Body of pancreas (tissue), 4 donors: ENCODE data around the gene MPST. TPM values are rescaled to one million over a fixed set of nuclear protein-coding genes. Genes with fewer than 3 reads are reported as not detected.
A peak's percentile ranks its signal among the peaks of the same experiment; 100 is the strongest.

Source experiments
- ATAC-seq: fragments of 150-250 bp; one replicate; pipeline ENCODE4 v1.9.1; 2016
- DNase-seq, 4 donors: peaks; one replicate each; pipeline ENCODE4 v3.0.0-alpha.2; 2019
- H3K27ac ChIP-seq, 4 donors: fragments of 200-600 bp; sonication (generic); 1 replicate in 3 of 4; 2 replicates in 1 of 4; pipeline versions ENCODE4 v1.5.1 to v1.6.1; 2016 to 2019; ENCODE audit warnings: mild to moderate bottlenecking in 1 of 4, mixed read lengths in 1 of 4, moderate library complexity in 1 of 4
- H3K27me3 ChIP-seq, 2 donors: fragments of 200-600 bp; sonication (generic); one replicate each; pipeline ENCODE4 v1.6.0; 2016; ENCODE audit warnings: mild to moderate bottlenecking in 1 of 2
- H3K36me3 ChIP-seq, 2 donors: fragments of 200-600 bp; sonication (generic); replicated peaks in 1 of 2; 2 replicates each; pipeline ENCODE4 v1.5.1; 2016; ENCODE audit warnings: low read depth in 2 of 2; ENCODE audit not compliant: insufficient read depth in 1 of 2
- H3K4me1 ChIP-seq: fragments of 200-600 bp; sonication (generic); one replicate; pipeline ENCODE4 v1.6.0; 2016
- H3K4me3 ChIP-seq, 2 donors: fragments of 200-600 bp; sonication (generic); 1 replicate in 1 of 2; 2 replicates in 1 of 2; pipeline ENCODE4 v1.5.1; 2016 to 2019
- H3K9me3 ChIP-seq, 3 donors: fragments of 200-600 bp; sonication (generic); 1 replicate in 2 of 3; 2 replicates in 1 of 3; pipeline ENCODE4 v1.5.1; 2016
- POLR2A ChIP-seq, 3 donors: fragments of 450-650 bp; IDR thresholded peaks; one replicate each; pipeline ENCODE4 v1.6.1; 2016; ENCODE audit warnings: antibody characterized with exemption in 3 of 3, mild to moderate bottlenecking in 2 of 3
- WGBS, 2 donors: methylation state at CpG; one replicate each; pipeline ENCODE4 v1.1.5; 2017; 5-methylcytosine and 5-hydroxymethylcytosine counted together
- intact Hi-C: fragments of 100-400 bp; cut with DNase I; formaldehyde crosslinking; loops from one replicate; pipeline ENCODE4 v1.15.1; 2023
- total RNA-seq, 2 donors: library from RNA; depleted of rRNA; stranded (reverse); fragments of >200 nt; gene quantifications; one replicate each; pipeline ENCODE4 v1.1.0, GENCODE V29; 2016
- TF ChIP-seq, protein P1 (sequence below), 7 experiments: fragments of 450-650 bp in 4 of 7; fragments of 200-600 bp in 3 of 7; sonication (generic) in 3 of 7; IDR thresholded peaks; one replicate each; pipeline ENCODE4 v1.5.1; 2016 to 2019; ENCODE audit warnings: antibody characterized with exemption in 7 of 7

MPST gene
- total RNA-seq, 2 donors from 2014 or later: 173 TPM

DNA sequence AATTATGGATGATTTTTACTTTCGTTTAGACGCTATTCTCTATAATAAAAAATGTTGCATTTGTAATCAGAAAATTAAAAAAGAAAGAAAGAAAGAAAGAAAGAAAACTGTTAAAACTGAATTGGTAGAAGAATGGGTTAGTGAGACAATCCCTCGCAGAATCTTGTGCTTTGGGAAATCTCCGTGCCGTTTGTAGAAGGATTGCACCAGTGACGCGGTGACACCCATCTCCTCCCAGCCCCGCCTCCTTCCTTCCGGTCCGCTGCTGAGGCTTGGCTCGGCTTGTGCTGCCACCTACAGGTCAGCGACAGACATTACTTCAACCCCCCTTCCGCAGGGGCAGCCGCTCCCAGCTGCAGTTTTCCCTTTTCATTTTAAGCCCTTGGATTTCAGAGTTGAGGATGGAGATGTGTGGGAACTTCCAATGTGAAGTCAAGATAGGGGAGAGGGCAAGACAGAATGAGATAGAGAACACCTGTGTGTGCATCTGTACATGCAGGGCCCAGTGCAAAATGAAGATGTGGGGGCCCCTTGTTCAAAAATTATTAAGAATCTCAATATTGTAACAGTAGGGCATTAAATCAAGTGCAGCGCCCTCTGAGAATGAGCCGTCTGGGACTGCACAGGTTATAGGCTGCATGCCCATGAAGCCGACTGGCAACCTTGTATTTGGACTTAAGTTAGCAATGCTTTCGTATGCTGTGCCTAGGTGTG lies 41.4 kb upstream of the MPST start:
- TF ChIP-seq, protein P1, sequence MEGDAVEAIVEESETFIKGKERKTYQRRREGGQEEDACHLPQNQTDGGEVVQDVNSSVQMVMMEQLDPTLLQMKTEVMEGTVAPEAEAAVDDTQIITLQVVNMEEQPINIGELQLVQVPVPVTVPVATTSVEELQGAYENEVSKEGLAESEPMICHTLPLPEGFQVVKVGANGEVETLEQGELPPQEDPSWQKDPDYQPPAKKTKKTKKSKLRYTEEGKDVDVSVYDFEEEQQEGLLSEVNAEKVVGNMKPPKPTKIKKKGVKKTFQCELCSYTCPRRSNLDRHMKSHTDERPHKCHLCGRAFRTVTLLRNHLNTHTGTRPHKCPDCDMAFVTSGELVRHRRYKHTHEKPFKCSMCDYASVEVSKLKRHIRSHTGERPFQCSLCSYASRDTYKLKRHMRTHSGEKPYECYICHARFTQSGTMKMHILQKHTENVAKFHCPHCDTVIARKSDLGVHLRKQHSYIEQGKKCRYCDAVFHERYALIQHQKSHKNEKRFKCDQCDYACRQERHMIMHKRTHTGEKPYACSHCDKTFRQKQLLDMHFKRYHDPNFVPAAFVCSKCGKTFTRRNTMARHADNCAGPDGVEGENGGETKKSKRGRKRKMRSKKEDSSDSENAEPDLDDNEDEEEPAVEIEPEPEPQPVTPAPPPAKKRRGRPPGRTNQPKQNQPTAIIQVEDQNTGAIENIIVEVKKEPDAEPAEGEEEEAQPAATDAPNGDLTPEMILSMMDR (IDR thresholded peaks at IDR 0.05): peak; percentile 86 to 97 (median 97)
- no peak for TF ChIP-seq POLR2A (IDR thresholded peaks at IDR 0.05)
- Histone ChIP-seq H3K9me3 (no peaks in the 10 kb centered on the region), H3K27ac (peak overlapping the region in 1 of 4 donors; percentile 53), H3K4me3 (no peak overlapping the region), H3K36me3 (no peaks in the 10 kb centered on the region), H3K27me3 (no peaks in the 10 kb centered on the region), H3K4me1 (peaks cover 6% of the 10 kb centered on the region)
- DNase-seq (peak; percentile 91 to 93 (median 92)), ATAC-seq (peak; percentile 98)
- WGBS, 2 donors: 7 to 10% methylated on average over 18 of the region's 18 CpGs
- intact Hi-C loops: loop anchor here (5.0 kb wide), 1 partner anchor 106 kb away; no protein-coding TSS in a partner anchor

DNA sequence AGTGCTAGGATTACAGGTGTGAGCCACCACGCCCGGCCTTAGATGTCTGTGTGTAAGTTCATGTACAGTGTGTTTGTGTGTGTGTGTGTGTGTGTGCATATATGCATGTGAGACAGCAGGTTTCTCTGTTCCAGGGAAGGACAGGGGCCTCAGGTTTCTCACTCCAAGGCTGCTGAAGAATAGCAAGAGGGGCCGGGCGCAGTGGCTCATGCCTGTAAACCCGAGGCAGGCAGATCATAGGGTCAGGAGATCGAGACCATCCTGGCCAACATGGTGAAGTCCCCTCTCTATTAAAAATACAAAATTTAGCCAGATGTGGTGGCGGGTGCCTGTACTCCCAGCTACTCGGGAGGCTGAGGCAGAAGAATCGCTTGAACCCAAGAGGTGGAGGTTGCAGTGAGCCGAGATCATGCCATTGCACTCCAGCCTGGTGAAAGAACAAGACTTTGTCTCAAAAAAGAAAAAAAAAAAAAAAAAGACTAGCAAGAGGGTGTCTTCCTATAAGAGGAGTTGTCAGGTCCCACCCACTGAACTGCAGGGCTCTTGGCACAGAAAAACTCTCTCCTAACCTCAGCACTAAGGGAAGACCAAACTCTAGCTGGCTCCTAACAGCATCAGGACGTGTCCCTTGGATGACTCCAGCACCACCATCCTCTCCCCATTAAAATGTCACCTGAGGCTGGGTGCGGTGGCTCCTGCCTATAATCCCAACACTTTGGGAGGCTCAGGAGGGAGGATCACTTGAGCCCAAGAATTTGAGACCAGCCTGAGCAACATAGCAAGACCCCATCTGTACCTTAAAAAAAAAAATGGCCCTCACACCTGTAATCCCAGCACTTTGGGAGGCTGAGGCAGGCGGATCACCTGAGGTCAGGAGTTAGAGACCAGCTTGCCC lies 40.3 kb upstream of the MPST start:
- H3K4me1 ChIP-seq: peaks cover 6% of the 10 kb centered on the region
- TF ChIP-seq, protein P1 (IDR thresholded peaks at IDR 0.05): no peak
- TF ChIP-seq POLR2A (IDR thresholded peaks at IDR 0.05): no peak
- H3K27me3 ChIP-seq: no peaks in the 10 kb centered on the region
- 59 to 76% methylated on average over 12 to 13 of the region's 13 CpGs for WGBS, 2 donors
- H3K27ac ChIP-seq: no peak overlapping the region
- H3K9me3 ChIP-seq: no peaks in the 10 kb centered on the region
- no peak for DNase-seq
- intact Hi-C loops: loop anchor here (5.0 kb wide), 1 partner anchor 107 kb away; no protein-coding TSS in a partner anchor
- no peaks in the 10 kb centered on the region for H3K36me3 ChIP-seq
- ATAC-seq: no peak
- no peak overlapping the region for H3K4me3 ChIP-seq

DNA sequence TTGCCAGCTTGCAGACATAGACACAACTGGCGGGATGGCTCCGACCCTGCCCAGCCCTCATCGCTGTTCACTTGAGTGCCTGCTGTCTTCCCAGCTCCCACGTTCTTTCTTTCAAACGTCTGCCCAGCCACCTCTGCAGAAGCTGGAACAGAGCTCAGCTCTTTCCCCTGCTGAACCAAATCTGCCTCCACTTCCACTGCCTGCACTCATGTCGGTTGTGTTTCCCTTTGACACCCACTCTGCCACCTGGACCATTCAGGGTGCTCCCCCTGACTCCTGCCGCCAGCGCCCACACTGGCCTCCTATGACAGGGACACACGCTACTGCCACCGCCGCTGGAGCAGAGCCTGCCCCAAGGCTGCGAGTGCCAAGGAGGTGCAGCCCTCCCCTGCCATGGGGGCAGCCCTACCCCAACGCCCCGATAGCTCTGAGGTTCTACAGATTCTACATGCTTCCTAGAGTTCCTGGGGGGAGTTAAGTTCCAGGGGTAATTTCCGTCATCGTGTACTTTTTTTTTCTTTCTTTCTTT lies 38.2 kb upstream of the MPST start:
- Histone ChIP-seq H3K27ac (no peak overlapping the region), H3K27me3 (no peaks in the 10 kb centered on the region), H3K4me3 (no peak overlapping the region), H3K36me3 (no peaks in the 10 kb centered on the region), H3K4me1 (peaks cover 6% of the 10 kb centered on the region), H3K9me3 (peaks cover 0 to 9% (median 0%) of the 10 kb centered on the region in 3 donors)
- WGBS, 2 donors: 70 to 76% methylated on average over 16 of the region's 16 CpGs
- ATAC-seq: no peak
- intact Hi-C loops: no loop called here
- TF ChIP-seq, protein P1 (IDR thresholded peaks at IDR 0.05): no peak
- TF ChIP-seq POLR2A (IDR thresholded peaks at IDR 0.05): no peak
- no peak for DNase-seq

DNA sequence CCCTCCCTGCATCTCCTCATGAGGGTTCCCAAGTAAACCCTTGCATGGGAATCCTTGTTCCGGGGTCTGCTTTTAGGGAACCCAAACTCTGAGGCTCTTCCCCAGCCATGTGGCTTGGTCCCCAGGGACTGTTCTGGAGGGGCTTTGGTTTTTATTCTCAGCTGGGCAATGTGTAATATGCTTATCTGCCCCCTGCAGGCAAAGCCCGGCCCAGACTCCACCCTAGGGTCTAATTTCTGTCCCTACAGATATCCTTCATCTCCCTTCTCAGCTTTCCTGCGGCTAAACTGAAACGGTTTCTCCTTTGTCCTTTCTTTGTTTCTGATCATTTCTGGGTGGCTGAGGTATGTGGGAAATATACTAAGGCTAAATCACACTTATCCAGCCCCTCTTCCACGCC lies 37.4 kb upstream of the MPST start:
- no peak overlapping the region for H3K27ac ChIP-seq
- intact Hi-C loops: no loop called here
- H3K4me3 ChIP-seq: no peak overlapping the region
- DNase-seq (no peak), ATAC-seq (no peak)
- H3K27me3 ChIP-seq: no peaks in the 10 kb centered on the region
- no peaks in the 10 kb centered on the region for H3K36me3 ChIP-seq
- no peak for TF ChIP-seq POLR2A (IDR thresholded peaks at IDR 0.05)
- TF ChIP-seq, protein P1 (IDR thresholded peaks at IDR 0.05): no peak
- 50 to 55% methylated on average over 5 of the region's 5 CpGs for WGBS, 2 donors
- H3K4me1 ChIP-seq: peaks cover 6% of the 10 kb centered on the region
- peaks cover 0 to 10% (median 0%) of the 10 kb centered on the region in 3 donors for H3K9me3 ChIP-seq
